Nephron (organoid): ENCODE data around the gene KATNA1.
A peak's percentile ranks its signal among the peaks of the same experiment; 100 is the strongest.

Experiments used
- H3K27ac Mint-ChIP-seq, 3 experiments: 2 replicates each; pipeline ENCODE4 v1.8.0; 2020; ENCODE audit warnings: mixed read lengths in 3 of 3, mild to moderate bottlenecking in 2 of 3, moderate library complexity in 1 of 3
- H3K27me3 Mint-ChIP-seq: 2 replicates; pipeline ENCODE4 v1.8.0; 2021; ENCODE audit warnings: low read depth, mild to moderate bottlenecking, moderate library complexity, mixed read lengths
- H3K36me3 Mint-ChIP-seq: 2 replicates; pipeline ENCODE4 v1.8.0; 2020; ENCODE audit warnings: low read depth, mixed read lengths
- H3K4me1 Mint-ChIP-seq: 2 replicates; pipeline ENCODE4 v1.8.0; 2020; ENCODE audit warnings: mixed read lengths
- H3K4me3 Mint-ChIP-seq, 3 experiments: 2 replicates each; pipeline ENCODE4 v1.8.0; 2020; ENCODE audit warnings: mild to moderate bottlenecking in 3 of 3, mixed read lengths in 3 of 3, moderate library complexity in 2 of 3
- H3K9me3 Mint-ChIP-seq: 2 replicates; pipeline ENCODE4 v1.8.0; 2020; ENCODE audit warnings: mixed read lengths
- TF ChIP-seq, protein P1 (sequence below), 3 experiments: fragments of 200-600 bp; sonication (generic); IDR thresholded peaks; one replicate each; pipeline ENCODE4 v1.5.0; 2021; ENCODE audit warnings: antibody characterized with exemption in 3 of 3; ENCODE audit not compliant: unreplicated experiment in 3 of 3

KATNA1 gene

GRCh38 chr6:149560736-149561135, 87.8 kb downstream of the KATNA1 start:
- no peaks in the 10 kb centered on the region for H3K36me3 Mint-ChIP-seq
- TF ChIP-seq, protein P1, sequence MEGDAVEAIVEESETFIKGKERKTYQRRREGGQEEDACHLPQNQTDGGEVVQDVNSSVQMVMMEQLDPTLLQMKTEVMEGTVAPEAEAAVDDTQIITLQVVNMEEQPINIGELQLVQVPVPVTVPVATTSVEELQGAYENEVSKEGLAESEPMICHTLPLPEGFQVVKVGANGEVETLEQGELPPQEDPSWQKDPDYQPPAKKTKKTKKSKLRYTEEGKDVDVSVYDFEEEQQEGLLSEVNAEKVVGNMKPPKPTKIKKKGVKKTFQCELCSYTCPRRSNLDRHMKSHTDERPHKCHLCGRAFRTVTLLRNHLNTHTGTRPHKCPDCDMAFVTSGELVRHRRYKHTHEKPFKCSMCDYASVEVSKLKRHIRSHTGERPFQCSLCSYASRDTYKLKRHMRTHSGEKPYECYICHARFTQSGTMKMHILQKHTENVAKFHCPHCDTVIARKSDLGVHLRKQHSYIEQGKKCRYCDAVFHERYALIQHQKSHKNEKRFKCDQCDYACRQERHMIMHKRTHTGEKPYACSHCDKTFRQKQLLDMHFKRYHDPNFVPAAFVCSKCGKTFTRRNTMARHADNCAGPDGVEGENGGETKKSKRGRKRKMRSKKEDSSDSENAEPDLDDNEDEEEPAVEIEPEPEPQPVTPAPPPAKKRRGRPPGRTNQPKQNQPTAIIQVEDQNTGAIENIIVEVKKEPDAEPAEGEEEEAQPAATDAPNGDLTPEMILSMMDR (IDR thresholded peaks at IDR 0.05; ENCODE audit: unreplicated experiment in 3 of 3), result peak; percentile 36 to 44 (median 38)
- no peak overlapping the region for H3K4me3 Mint-ChIP-seq
- no peaks in the 10 kb centered on the region for H3K9me3 Mint-ChIP-seq
- H3K27ac Mint-ChIP-seq, result no peak overlapping the region
- H3K27me3 Mint-ChIP-seq, result peaks cover 48% of the 10 kb centered on the region
- H3K4me1 Mint-ChIP-seq, result peaks cover 9% of the 10 kb centered on the region

- Mint-ChIP-seq H3K4me3 (no peak overlapping the region), H3K36me3 (no peaks in the 10 kb centered on the region), H3K9me3 (no peaks in the 10 kb centered on the region), H3K4me1 (peaks cover 4% of the 10 kb centered on the region), H3K27ac (no peak overlapping the region), H3K27me3 (peaks cover 60% of the 10 kb centered on the region)
- TF ChIP-seq, protein P1 (IDR thresholded peaks at IDR 0.05; ENCODE audit: unreplicated experiment in 3 of 3), result no peak
Observed at GRCh38 chr6:149559389-149559788, 89.1 kb downstream of the KATNA1 start.

GRCh38 chr6:149558029-149558428, 90.5 kb downstream of the KATNA1 start:
- TF ChIP-seq, protein P1 (IDR thresholded peaks at IDR 0.05; ENCODE audit: unreplicated experiment in 3 of 3), result no peak
- Mint-ChIP-seq H3K4me1 (no peaks in the 10 kb centered on the region), H3K27ac (no peak overlapping the region), H3K4me3 (no peak overlapping the region), H3K36me3 (no peaks in the 10 kb centered on the region), H3K9me3 (no peaks in the 10 kb centered on the region), H3K27me3 (peaks cover 66% of the 10 kb centered on the region)

DNA sequence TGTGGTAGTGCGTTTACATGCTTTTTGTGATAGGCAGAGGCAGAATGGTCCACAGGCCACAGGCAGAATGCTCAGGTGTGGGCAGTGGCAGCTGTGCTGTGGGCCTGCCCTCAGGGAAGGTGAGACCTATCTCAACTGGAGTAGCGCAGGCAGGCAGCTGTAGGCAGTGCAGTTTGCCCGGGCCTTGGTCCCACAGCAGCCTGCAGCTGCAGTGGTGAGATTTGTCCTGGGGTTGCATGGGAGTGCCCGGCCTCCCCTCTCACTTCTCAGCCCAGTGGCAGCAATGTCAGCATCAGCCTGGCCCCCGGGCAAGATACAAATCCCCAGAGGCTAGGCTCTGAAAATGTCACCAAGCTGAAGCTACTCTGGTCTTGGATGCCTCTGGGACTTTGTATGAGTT, 96.6 kb downstream of the KATNA1 start:
- H3K9me3 Mint-ChIP-seq, result no peaks in the 10 kb centered on the region
- no peak overlapping the region for H3K4me3 Mint-ChIP-seq
- TF ChIP-seq, protein P1 (IDR thresholded peaks at IDR 0.05; ENCODE audit: unreplicated experiment in 3 of 3), result no peak

GRCh38 chr6:149545754-149546471, 102.6 kb downstream of the KATNA1 start, which contains the start of gene PPIL4:
TSS of gene PPIL4 (minus strand) at chr6:149546043. CDS start at chr6:149546005, 38 bp downstream.
- Mint-ChIP-seq H3K27ac (peak within 1 kb of the TSS; percentile 92 to 99 (median 98)), H3K36me3 (peaks cover under 1% of the 10 kb centered on the region), H3K4me3 (peak within 1 kb of the TSS; percentile 95 to 99 (median 98)), H3K9me3 (no peaks in the 10 kb centered on the region), H3K27me3 (peaks cover 6% of the 10 kb centered on the region), H3K4me1 (peaks cover 40% of the 10 kb centered on the region)
- TF ChIP-seq, protein P1 (IDR thresholded peaks at IDR 0.05; ENCODE audit: unreplicated experiment in 3 of 3), result peak; percentile 90 to 97 (median 92)

More for the DNA sequence above, 96.6 kb downstream of the KATNA1 start:
- H3K4me1 Mint-ChIP-seq, result peaks cover 5% of the 10 kb centered on the region
- H3K27ac Mint-ChIP-seq, result no peak overlapping the region
- peaks cover 41% of the 10 kb centered on the region for H3K27me3 Mint-ChIP-seq
- H3K36me3 Mint-ChIP-seq, result no peaks in the 10 kb centered on the region
